PC-3 (cell line): Measurements from ENCODE around the gene KCTD1. TPM values are rescaled to one million over a fixed set of nuclear protein-coding genes. Genes with fewer than 3 reads are reported as not detected.

Experiments
- ATAC-seq: fragments of 200-7000 bp; cut with Tn5 transposase; 2 replicates; pipeline ENCODE4 v1.9.1; 2020; ENCODE audit warnings: mild to moderate bottlenecking, moderate library complexity
- BruUV-seq: library from RNA; stranded (reverse); fragments of 400-500 nt; replicated peaks from 2 replicates; lab custom pipeline; 2021; lab: Mats Ljungman, UMichigan
- CTCF ChIA-PET: fragments of 300-600 bp; sonication (Branson Sonifier 250); formaldehyde crosslinking; loops from one replicate; lab custom pipeline; 2022; ENCODE audit warnings: antibody characterized with exemption; lab: Charles Lee
- POLR2A ChIA-PET: fragments of 300-600 bp; sonication (Branson Sonifier 250); formaldehyde crosslinking; loops from one replicate; lab custom pipeline; 2022; ENCODE audit warnings: antibody characterized with exemption; ENCODE audit not compliant: unreplicated experiment; lab: Charles Lee
- DNase-seq: peaks from one replicate; pipeline ENCODE4 v3.0.0-alpha.2; 2015
- H2AFZ ChIP-seq: fragments of 300-600 bp; sonication (generic); 2 replicates; pipeline ENCODE4 v1.6.0; 2016; ENCODE audit warnings: antibody characterized with exemption, low read length
- H3F3A ChIP-seq: fragments of 300-600 bp; sonication (generic); one replicate; pipeline ENCODE4 v1.6.0; 2017; ENCODE audit warnings: antibody characterized with exemption, low read length, control low read depth, mild to moderate bottlenecking; ENCODE audit not compliant: unreplicated experiment
- H3K27ac ChIP-seq: fragments of 300-600 bp; sonication (generic); 2 replicates; pipeline ENCODE4 v1.5.1; 2016; ENCODE audit warnings: mild to moderate bottlenecking, low read length
- H3K27me3 ChIP-seq: fragments of 300-600 bp; sonication (generic); 2 replicates; pipeline ENCODE4 v1.6.1; 2016; ENCODE audit warnings: low read length, mixed read lengths
- H3K36me3 ChIP-seq: fragments of 300-600 bp; sonication (generic); 2 replicates; pipeline ENCODE4 v1.6.1; 2016; ENCODE audit warnings: low read depth, mixed run types, low read length, mixed read lengths
- H3K4me1 ChIP-seq: fragments of 300-600 bp; sonication (generic); 2 replicates; pipeline ENCODE4 v1.5.1; 2016; ENCODE audit warnings: low read length; ENCODE audit not compliant: insufficient read depth
- H3K4me2 ChIP-seq: fragments of 300-600 bp; sonication (generic); 2 replicates; pipeline ENCODE4 v1.6.0; 2016; ENCODE audit warnings: low read length
- H3K4me3 ChIP-seq: fragments of 300-600 bp; sonication (generic); 2 replicates; pipeline ENCODE4 v1.5.1; 2016; ENCODE audit warnings: mild to moderate bottlenecking, low read length, mixed read lengths
- H3K79me2 ChIP-seq: fragments of 300-600 bp; sonication (generic); 2 replicates; pipeline ENCODE4 v1.6.1; 2017; ENCODE audit warnings: low read length, mixed read lengths
- H3K9ac ChIP-seq: fragments of 300-600 bp; sonication (generic); 2 replicates; pipeline ENCODE4 v1.6.0; 2016; ENCODE audit warnings: mild to moderate bottlenecking, low read length
- H3K9me2 ChIP-seq: fragments of 300-600 bp; sonication (generic); replicated peaks from 2 replicates; pipeline ENCODE4 v1.6.1; 2016; ENCODE audit warnings: mixed run types, low read length, mixed read lengths
- H3K9me3 ChIP-seq: fragments of 300-600 bp; sonication (generic); 2 replicates; pipeline ENCODE4 v1.6.1; 2016; ENCODE audit warnings: low read length, mixed read lengths
- H4K20me1 ChIP-seq: fragments of 300-600 bp; sonication (generic); 2 replicates; pipeline ENCODE4 v1.6.1; 2016; ENCODE audit warnings: low read length, mixed read lengths
- CTCF ChIP-seq: fragments of 300-600 bp; sonication (generic); conservative IDR thresholded peaks from 2 replicates; pipeline ENCODE4 v1.5.1; 2017; ENCODE audit warnings: antibody characterized with exemption, low read depth, mild to moderate bottlenecking, low read length
- EZH2 ChIP-seq: fragments of 300-600 bp; sonication (generic); IDR thresholded peaks from one replicate; pipeline ENCODE4 v1.6.1; 2017; ENCODE audit warnings: antibody characterized with exemption, mild to moderate bottlenecking, low read length; ENCODE audit not compliant: unreplicated experiment
- EZH2phosphoT487 ChIP-seq: fragments of 300-600 bp; sonication (generic); IDR thresholded peaks from 2 replicates; pipeline ENCODE4 v1.6.1; 2018; ENCODE audit warnings: mild to moderate bottlenecking, antibody characterized with exemption, low read length, borderline replicate concordance
- intact Hi-C: fragments of 100-400 bp; cut with micrococcal nuclease; formaldehyde crosslinking; loops from 2 replicates; pipeline ENCODE4 v1.9.0; 2023
- total RNA-seq: library from RNA; depleted of rRNA; stranded (reverse); fragments of >200 nt; gene quantifications from 2 replicates; pipeline ENCODE4 v1.2.3, GENCODE V29; 2014

KCTD1 gene
- total RNA-seq, 1 experiment from 2014 or later = 15.8 TPM

DNA sequence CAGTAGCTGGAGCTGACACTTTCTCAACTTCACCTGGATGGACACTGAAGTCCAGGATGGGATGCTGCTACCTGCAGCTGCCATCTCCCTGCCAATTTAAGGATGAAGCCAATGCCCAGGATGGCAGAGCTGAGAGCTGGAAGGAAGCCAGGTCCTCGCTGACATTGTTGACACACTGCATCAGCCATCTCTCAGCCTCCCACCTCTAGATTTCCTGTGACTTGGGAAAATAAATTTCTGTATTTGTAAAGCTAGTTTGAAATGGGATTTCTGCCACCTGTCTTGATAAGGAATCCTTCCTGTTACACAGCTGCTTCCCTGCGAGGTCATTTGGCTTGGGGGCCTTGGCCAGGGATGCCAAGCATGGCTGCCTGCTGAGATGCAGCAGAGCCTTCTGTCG is 43.5 kb downstream of the KCTD1 start:
- Histone ChIP-seq H3K9me2 (no peaks in the 10 kb centered on the region), H3K9me3 (no peaks in the 10 kb centered on the region), H3K36me3 (no peaks in the 10 kb centered on the region), H3K9ac (no peak overlapping the region), H3K27ac (no peak overlapping the region), H3F3A (no peaks in the 10 kb centered on the region), H4K20me1 (no peaks in the 10 kb centered on the region), H3K4me3 (no peak overlapping the region), H3K79me2 (no peaks in the 10 kb centered on the region), H3K27me3 (no peaks in the 10 kb centered on the region), H2AFZ (no peak overlapping the region), H3K4me2 (no peak overlapping the region), H3K4me1 (peaks cover 6% of the 10 kb centered on the region)
- no TSS peak for BruUV-seq
- peak; percentile 55 for ATAC-seq
- CTCF ChIA-PET = interaction anchor here (0.5 kb wide), 1 partner anchor 116 kb away, joined by 3 read pairs; no protein-coding TSS in a partner anchor
- DNase-seq = peak; percentile 42
- no peak for TF ChIP-seq CTCF
- no peak for TF ChIP-seq EZH2phosphoT487
- TF ChIP-seq EZH2 = no peak
- POLR2A ChIA-PET = no interaction called here
- intact Hi-C loops = no loop called here

GRCh38 chr18:26503382-26503781 is 45.0 kb downstream of the KCTD1 start:
- CTCF ChIA-PET = interaction anchor here (0.6 kb wide), 1 partner anchor 527 kb away, joined by 13 read pairs; no protein-coding TSS in a partner anchor
- intact Hi-C loops = no loop called here

More at GRCh38 chr18:26503382-26503781, 45.0 kb downstream of the KCTD1 start:
- Histone ChIP-seq H3K9ac (no peak overlapping the region), H3K79me2 (no peaks in the 10 kb centered on the region), H3K36me3 (no peaks in the 10 kb centered on the region; the same call in 1 of the 2 replicates), H3K4me2 (no peak overlapping the region), H4K20me1 (no peaks in the 10 kb centered on the region), H3K9me2 (no peaks in the 10 kb centered on the region), H3F3A (no peaks in the 10 kb centered on the region), H3K27ac (no peak overlapping the region), H3K4me3 (no peak overlapping the region), H3K4me1 (peaks cover 6% of the 10 kb centered on the region), H2AFZ (no peak overlapping the region), H3K9me3 (no peaks in the 10 kb centered on the region), H3K27me3 (no peaks in the 10 kb centered on the region)
- DNase-seq = no peak
- no peak for ATAC-seq
- POLR2A ChIA-PET = no interaction called here
- BruUV-seq = no TSS peak
- TF ChIP-seq EZH2 = no peak
- no peak for TF ChIP-seq EZH2phosphoT487
- no peak for TF ChIP-seq CTCF
